ENCODE measurements around the gene CTR9.
A peak's percentile ranks its signal among the peaks of the same experiment; 100 is the strongest.

The CTR9 gene

DNA sequence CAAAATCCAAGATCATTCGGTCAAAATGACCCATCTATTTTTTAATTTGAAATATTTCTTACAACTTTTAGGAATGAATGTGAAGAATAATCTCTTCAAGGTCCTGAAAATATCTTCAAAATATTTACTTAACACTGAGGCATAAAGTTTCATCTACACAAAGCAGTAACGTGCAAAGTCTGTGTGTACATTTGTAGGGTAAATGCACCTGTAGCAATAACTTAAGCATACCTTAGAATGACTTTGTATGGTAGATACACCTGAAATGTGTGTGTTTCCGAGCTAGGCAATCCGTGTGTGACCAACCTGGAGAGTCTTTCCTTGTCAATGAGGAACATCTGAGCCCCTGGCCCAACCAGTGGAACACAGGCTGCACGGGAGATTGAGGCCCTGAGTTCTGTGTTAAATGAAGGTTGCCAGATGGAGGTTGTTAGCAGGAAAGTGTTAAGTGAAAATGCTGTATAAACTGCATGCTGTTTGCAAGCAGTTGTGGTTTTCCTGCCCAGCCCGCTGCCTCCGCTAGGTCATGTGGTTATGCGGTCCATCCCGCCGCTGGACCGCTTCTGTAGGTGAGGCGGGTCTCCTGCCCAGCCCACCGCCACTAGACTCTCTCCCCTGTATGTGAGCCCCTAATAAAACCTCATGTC lies 7.6 kb upstream of the CTR9 start:
- no peak for FAIRE-seq

DNA sequence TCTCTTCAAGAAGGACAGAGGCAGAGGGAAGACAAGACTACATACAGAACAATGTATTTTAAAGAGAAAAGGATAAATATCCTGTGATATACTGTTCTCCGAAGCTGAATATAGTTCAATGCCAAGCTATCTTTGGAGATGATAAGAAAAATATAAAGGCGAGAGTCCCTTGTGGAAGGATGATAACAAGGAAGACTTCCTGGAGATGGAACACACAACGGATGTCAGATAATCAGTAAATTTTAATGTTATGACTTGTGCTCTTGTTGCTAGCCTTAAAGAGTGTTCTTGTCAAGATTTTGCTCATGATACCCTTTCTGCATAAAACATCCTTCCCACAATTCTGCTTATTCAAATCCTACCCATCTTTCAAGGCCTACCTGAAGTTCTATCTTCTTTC lies 6.8 kb upstream of the CTR9 start:
- FAIRE-seq = no peak

DNA sequence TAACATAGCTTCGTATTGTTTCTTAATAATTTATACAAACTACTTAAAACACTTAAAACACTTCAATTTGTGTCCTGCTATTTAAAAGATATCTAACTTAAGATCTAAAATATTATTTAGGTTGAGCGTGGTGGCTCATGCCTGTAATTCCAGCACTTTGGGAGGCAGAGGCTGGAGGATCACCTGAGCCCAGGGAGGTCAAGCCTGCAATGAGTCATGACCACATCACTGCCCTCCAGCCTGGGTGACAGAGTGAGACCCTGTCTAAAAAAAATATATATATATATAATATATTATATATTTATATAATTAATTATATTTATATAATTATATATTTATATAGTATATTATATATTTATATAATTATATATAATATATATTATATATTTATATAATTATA lies 4.2 kb upstream of the CTR9 start:
- no peak for FAIRE-seq

DNA sequence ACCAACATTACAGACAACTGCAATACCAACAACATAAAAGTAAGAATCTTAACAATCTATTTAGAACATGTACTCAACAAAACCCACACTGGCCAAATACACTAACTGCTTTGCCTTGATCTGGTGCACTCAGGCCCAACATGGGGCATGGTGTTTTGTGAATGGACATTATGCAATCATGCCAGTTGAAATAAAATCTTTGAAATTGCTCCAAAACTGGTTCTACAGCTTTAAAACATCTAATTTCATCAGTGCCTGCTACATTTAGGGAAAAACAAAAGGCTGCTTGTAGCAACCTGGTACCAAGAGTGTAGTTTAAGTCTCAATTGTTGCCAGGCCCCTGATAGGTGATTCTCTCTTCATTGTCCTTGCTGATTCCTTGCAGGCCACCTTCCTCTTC lies 3.3 kb upstream of the CTR9 start:
- no peak for FAIRE-seq

DNA sequence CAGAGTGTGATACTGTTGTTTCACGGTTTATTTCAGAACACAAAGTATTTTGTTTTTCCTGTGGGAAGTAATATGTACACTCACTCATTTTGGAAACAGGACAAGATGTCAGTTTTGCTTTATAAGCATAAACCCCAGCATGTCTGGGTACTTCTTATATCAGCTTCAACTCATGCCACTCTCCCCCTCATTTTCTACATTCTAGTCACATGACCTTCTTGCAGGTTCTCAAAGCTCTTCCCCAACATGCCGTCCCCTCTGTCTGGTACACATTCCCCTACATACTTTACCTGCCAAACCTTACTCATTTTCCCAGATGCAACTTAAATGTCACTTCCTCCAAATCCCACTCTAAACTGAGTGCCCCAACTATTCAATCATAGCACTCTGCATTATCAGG lies 1.6 kb upstream of the CTR9 start:
- FAIRE-seq = no peak

DNA sequence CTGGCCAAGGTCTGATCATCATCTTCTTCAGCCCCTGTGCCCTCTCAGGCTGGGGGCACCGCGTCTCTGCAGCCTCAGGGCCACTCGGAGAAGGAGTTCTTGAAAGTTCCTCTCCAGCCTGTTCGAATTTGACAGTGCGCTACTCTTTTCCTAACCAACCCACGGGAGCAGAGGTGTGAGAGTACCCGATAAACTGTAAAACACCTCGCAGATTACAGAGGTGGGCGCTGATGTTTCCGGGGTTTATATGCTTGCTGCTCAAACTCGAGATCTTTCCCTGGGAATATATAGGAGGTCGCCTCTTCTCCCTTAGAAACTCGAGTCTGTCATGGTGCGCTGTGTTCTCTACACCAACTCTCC lies 515 bp downstream of the CTR9 start:
- FAIRE-seq = no peak

DNA sequence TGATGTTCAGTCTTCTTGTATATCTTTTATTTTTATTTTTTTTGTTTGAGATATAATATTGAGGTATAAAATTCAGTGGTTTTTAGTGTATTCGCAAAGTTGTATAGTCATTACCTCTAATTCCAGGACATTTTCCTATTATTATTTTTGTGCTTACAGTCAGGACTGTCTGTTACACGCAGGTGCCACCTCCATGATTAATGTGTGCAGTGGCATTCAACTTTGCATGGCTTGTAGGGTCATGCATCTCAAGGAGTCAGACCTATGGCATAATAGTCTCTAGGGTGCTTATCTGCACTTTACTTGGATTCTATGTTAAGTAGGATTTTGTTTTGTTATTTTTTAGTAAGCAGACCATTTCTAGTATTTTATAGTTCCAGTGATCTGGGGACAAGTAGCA lies 1.0 kb downstream of the CTR9 start:
- no peak for FAIRE-seq

DNA sequence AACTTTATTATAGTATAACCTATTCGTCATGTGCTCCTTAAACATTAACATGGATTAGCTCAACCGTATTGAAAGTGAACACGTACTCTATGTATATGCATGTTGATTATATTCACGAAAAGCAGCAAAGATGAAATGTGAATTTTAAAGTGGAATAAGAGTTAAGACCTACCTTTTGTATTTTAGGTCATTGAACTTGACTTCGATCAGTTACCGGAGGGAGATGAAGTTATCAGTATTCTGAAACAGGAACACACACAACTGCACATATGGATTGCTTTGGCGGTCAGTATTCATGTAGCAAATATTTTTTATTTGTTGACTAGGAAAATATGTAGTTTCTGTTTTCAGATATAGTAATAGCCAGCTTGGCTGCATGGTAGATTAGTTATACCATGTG lies 1.4 kb downstream of the CTR9 start:
- no peak for FAIRE-seq

DNA sequence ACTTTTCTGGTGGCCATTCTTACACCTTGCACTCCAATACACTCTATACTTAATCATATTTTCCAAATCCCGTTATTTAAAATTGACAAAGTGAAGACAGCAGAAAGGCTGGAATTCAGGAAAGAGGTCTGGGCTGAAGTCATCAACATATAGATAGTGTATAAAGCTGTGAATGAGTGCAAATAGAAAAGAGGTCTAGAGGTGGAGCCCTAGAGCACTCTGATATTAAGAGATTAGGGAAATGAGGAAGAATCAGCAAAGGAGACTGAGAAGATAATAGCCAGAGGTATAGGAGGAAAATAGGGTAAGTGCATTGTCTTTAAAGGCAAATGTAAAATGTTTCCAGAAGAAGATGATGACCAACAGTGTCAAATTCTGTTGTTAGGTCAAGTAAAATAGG lies 7.9 kb downstream of the CTR9 start:
- no peak for FAIRE-seq

DNA sequence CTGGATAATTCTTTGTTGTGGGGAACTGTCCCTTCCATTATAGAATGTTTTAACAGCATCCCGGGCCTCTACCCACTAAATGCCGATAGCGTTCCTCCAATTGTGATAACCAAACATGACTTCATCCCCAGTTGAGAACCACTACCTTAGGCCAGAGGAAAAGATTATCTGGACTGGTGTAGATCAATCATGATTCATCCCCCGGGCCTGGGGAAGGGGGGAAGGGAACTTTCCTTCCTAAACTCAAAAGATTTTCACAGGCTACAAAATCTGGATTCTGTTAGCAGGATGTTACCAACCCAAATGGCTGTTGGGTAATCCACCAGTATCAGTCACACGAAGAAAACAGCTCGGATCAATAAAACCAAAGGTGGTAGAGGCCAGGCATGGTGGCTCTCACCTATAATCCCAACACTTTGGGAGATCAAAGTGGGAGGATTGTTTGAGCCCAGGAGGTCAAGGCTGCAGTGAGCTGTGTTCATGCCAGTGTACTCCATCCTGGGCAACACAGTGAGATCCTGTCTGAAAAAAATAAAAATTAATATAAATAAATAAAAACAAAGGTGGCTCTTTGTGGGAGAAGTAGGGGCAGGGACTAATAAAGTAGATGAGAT lies 10.1 kb downstream of the CTR9 start:
- FAIRE-seq = no peak

DNA sequence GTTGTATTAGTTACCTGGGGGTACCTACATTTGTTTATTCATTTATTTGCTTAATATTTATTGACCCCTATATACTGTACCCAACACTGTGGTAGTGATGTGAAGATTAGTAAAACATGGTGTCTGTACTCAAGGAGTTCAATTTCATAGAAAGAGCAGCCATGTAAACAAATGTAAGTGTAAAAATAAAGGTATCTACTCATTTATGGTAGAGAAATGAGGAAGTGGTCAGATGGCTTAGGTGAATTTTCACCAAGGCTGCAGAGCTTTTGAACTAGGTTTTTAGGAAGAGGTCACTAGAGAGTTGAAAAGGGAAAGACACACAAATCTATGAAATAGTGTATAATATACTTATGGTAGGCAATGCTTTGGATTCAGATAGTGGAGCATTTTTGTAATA lies 11.1 kb downstream of the CTR9 start:
- FAIRE-seq = no peak

DNA sequence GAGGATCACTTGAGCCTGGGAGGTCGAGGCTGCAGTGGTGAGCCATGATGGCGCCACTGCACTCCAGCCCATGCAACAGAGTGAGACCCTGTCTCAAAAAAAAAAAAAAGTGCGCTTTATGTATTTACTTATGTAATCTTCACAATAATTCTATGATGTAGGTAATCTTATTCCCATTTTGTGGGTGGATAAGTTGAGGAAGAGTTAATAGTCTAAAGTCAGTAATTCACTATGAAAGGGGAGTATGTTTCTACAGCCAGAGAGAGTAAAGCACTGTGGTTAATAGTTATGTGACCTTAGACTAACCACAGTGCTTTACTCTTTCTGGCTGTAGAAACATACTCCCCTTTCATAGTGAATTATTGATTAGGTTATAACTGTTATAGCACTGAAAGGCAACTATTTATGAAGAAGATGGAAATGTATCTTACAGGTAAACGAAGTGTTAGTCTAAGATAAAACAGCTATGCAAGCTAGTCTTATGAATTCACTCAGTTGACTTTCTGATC lies 11.9 kb downstream of the CTR9 start:
- no peak for FAIRE-seq

DNA sequence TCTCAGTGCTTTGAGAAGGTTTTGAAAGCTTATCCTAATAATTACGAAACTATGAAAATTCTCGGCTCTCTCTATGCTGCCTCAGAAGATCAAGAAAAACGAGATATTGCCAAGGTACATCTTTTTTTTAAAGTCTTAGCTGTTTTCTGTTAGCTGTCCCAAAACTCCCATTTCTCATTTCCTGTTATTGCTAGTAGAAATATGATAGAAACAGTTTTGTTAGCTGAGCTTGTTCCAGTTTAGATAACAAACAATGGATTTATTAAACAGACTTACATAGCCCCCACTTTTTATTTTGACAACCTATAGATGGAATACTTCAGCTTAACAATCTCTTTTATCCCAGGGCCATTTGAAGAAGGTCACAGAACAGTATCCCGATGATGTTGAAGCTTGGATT lies 12.7 kb downstream of the CTR9 start:
- no peak for FAIRE-seq

DNA sequence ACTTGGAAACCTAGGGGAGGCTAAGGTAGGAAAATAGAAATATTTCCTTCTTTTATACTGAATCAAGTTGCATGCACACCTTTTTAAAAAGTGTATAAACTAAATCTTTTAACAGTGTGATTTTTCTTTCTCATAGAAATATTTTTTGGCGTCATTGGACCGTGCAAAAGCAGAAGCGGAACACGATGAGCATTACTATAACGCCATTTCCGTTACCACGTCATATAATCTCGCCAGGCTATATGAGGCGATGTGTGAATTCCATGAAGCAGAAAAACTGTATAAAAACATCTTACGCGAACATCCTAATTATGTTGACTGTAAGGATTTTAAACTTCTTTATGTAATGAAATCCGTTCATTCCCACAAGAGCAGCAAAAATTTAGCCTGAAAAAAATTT lies 13.4 kb downstream of the CTR9 start:
- FAIRE-seq = no peak

DNA sequence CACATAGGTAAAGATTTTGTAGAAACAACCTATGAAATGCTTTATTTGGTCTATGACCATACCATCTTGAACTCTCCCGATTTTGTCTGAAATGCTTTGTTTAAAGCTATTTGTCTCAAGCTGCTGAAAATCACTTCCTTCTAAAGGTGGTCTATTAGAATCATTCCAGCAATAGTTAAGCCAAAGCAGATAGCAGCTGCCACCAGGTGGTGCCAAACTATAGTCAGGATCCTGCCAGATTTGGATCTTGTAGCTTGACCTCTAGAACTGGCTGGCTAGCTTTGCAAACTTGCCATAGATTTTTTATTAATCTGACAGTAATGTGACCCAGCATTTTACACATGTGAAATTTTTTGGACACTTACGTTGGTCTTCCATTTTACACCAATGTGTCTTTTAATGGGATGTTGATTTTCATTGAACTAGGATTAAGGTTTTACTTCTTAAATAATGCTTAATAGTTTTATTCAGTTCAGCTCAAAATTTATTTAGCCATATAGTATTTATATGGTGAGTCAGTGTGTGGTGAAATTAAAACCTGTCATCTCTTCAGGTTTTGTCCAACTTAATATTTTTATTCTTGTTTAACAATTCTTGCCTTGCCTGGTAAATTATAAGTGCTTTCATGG lies 19.7 kb downstream of the CTR9 start:
- FAIRE-seq = peak; percentile 43

DNA sequence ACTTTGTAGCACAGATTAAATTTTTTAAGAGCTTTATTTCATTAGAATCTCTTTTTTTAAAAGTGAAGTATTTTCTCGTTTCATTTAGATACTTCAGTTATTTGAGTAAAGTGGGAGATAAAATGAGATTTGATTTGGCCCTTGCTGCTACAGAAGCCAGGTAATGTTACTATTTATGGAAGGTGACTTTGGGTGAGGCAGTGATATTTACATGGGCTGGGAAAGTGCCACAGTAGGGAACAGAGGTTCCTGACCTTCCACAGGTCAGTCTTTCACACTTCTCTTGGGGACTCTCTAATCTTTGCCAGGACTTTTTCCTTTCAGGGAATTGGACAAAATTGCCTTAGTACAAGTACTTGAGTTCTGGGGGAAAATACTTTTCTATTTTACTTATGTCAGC lies 20.4 kb downstream of the CTR9 start:
- no peak for FAIRE-seq

DNA sequence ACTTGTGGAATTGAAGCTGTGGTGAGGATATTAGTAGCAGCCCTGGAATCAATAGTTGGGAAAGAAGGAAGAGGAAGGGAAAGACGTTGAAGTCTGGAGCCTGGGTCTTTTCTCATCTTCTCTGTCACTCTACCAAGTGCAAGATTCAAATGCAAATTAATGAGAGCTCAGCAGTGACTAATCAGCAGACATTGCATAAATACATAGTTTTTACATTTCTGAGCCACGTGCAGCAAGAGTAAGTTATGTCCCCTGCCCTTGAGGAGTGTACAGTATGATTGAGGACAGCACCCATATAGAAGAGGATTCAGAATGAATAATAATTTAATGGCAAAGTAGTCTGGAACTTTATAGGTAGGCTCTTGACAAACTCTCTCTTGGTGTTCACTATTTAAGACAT lies 23.8 kb downstream of the CTR9 start:
- FAIRE-seq = no peak

DNA sequence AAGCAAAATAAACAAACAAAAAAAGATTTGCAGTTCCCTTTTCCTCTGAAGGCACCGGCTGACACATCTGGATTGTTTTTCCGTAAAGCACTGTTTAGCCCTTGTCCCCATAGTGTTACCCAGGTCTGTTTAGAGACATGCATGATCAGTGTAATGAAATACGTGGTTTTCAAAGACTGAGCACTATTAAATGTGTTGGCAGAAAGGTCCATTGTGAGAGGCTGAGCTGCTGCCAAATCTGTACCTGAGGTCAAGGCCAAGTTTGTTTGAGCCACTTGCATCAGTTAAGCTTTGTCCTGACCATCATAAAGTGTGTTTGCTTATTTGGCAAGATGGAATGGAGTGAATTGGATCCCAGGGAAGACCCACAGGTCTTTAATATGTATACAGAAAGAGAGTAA lies 26.3 kb downstream of the CTR9 start:
- FAIRE-seq = no peak

DNA sequence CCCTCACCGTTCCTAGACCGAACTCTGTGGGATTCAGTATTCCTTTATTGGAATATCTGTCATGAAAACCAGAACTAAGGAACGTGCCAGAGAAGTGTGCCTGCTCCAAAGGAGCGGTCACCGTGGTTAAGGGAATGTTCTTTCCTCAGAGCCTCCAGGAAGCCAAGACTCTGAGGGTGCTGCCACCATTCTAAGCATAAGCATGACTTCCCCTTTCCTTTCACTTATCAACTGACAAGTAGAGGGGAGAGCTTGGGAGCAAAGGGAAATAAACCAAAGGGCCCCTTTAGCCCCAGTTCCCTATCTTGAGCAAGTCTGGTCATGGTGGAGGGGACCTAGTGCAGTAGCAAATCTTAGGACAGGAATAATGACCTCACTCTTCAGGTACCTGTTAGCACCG lies 26.8 kb downstream of the CTR9 start:
- no peak for FAIRE-seq

DNA sequence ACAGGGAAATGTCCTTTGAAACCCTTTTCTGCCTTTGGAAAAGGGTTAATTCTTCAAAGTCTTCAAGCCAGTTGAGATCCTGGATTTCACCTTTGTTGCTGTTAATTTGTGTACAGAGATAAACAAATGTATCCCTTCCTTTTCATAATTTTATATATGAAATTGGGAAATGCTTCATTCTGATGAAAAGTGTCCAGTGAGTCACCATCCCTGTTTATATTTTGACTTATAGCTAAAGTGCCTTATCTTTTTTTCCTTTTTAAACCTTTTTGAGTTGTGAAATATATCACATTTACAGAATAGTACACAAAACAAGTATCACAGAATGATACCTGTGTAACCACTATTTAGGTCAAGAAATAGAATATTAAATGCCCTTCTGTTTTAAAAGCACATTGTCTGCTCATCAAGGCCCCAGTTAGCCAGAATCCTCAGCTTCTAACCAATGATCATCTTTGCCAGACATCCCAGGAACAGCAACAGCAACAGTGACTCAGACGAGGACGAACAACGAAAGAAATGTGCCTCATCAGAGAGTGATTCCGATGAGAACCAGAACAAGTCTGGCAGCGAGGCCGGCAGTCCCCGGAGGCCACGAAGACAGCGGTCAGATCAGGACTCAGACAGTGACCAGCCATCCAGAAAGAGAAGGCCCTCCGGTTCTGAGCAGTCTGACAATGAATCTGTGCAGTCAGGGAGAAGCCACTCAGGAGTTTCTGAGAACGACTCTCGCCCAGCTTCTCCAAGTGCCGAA lies 27.3 kb downstream of the CTR9 start:
- no peak for FAIRE-seq

DNA sequence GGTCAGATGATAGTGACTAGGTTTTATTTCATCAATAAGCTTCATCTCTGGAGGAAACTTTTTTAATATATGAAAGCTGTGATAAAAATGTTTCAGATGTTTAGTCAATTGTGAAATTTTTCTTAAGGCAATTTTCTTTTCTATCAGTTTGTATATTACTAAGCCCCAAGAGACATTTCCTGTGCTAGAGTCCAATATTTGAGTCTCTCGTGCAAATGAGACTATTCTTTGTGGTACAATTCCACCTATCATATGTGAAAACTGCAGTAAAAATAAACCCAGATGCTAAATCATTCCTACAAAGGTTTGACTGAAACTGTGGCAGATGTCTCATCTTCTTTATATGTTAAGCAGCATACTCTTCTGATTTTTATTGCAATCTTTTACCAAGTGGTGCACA lies 28.0 kb downstream of the CTR9 start:
- FAIRE-seq = no peak

DNA sequence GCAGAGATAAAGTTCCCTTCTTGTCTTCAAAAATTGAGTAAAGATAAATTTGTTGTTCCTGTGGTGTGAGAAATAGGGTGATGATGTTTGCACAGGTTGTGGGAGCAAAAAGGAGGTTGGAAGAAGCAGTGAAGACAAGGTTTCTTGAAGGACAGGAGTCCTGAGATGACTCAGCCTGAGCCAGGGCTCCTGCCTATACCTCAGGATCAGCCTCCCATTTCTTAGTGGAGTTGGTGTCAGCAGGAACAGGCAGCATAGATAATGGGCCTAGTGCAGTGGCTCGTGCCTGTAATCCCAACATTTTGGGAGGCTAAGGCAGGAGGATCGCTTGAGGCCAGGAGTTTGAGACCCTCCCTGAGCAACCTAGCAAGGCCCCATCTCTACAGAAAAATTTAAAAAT lies 29.0 kb downstream of the CTR9 start:
- no peak for FAIRE-seq

DNA sequence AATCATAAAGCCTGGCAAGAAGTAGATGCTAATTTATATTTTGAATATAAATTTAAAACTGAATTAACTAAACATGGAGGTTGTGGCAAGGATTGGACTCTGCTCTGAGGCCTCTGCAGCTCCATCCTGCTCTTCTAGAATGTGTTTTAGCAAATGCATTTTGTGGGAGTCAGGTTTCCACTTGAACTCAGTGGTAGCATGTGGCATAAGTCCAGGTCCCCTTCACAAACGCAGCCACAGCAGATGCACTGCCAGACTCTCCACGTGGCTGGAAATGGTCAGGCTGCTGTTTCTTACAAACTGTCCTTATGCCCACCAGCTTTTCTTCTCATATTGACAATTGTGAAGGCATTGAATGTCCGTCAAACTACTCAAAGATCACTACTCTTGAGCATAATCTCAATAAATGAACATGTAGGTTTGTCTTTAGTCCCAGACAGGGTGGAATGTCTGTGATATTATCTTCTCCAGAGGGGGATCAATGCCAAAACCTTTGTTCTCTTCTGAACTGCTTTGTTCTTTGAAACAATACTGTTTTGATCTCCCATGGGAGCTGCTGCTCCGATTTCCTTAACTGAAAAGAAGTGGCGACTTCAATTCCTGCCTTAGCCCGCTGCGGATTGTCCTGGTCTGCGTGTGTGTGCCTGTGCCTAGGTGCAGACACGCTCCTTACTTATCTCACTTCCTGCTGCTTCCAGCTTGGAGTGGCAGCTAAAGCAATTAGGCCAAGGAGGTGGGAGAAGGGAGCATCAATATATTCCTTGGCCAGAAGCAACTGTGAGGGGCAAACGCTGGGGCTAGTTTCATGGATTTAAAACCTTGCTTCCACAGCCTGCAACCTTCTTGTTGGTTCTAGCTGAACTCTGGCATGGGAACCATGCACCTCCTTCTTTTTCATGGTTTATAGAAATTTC lies 33.4 kb downstream of the CTR9 start:
- no peak for FAIRE-seq

Data from islet of Langerhans (tissue), 1 donor.